ENCODE data around the gene CD79B. TPM values are rescaled to one million over a fixed set of nuclear protein-coding genes. Genes with fewer than 3 reads are reported as not detected.

Gene CD79B
- total and polyA plus RNA-seq, 7 donors = 0.66 to 112 (median 1.4) TPM; not detected in 1

DNA sequence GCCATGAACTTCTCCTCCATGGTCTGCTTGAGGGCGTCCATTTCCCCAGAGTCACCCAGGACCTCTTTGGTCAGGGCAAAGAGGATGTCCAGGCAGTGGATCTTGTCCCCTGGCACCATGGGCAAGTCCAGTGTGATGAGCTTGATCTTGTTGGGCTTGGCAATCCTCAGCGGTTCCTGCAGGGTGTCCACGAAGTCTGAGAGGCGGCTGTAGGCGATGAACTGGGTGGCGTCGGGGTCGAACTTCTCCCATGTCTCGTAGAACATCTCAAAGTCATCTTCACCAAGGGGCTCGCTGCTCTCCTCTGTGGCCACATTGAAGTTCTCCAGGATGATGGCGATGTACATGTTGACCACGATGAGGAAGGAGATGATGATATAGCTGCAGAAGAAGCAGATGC is 9.0 kb upstream of the CD79B start:
- intact Hi-C loops (cut with DNase I) = no loop called here
- Histone ChIP-seq H3K36me3 (no peaks in the 10 kb centered on the region), H3K4me3 (no peak overlapping the region), H3K4me1 (no peaks in the 10 kb centered on the region), H3K9me3 (no peaks in the 10 kb centered on the region), H3K27ac (no peak overlapping the region), H3K27me3 (no peaks in the 10 kb centered on the region)
- DNase-seq = no peak
- 94 to 96% methylated on average over 12 of the region's 12 CpGs for WGBS, 2 donors
- TF ChIP-seq, protein P1, sequence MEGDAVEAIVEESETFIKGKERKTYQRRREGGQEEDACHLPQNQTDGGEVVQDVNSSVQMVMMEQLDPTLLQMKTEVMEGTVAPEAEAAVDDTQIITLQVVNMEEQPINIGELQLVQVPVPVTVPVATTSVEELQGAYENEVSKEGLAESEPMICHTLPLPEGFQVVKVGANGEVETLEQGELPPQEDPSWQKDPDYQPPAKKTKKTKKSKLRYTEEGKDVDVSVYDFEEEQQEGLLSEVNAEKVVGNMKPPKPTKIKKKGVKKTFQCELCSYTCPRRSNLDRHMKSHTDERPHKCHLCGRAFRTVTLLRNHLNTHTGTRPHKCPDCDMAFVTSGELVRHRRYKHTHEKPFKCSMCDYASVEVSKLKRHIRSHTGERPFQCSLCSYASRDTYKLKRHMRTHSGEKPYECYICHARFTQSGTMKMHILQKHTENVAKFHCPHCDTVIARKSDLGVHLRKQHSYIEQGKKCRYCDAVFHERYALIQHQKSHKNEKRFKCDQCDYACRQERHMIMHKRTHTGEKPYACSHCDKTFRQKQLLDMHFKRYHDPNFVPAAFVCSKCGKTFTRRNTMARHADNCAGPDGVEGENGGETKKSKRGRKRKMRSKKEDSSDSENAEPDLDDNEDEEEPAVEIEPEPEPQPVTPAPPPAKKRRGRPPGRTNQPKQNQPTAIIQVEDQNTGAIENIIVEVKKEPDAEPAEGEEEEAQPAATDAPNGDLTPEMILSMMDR (IDR thresholded peaks at IDR 0.05) = no peak
- TF ChIP-seq EP300 (IDR thresholded peaks at IDR 0.05) = no peak
- TF ChIP-seq POLR2A (IDR thresholded peaks at IDR 0.05) = no peak
- TF ChIP-seq POLR2AphosphoS5 (IDR thresholded peaks at IDR 0.05) = no peak

DNA sequence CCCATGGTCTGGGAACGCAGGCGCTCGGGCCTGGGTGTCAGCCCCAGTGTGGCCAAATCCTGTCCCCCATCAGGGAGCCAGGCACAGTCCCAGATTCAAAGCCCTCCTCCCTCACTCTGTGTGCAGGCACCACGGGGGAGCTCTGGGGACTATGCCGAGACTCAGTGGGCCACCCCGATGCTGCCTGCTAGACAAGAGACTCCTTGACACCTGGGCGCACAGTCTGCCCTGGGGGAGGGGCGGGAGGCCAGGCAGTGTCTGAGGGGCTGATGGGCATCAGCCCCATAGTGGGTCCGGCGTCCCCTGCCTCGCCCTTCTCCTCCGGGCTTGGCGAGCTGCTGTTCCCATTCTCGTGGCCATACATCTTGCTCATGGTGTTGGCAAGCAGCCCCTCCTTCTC is 8.5 kb upstream of the CD79B start:
- TF ChIP-seq POLR2AphosphoS5 (IDR thresholded peaks at IDR 0.05) (no peak), POLR2A (IDR thresholded peaks at IDR 0.05) (no peak), EP300 (IDR thresholded peaks at IDR 0.05) (no peak)
- TF ChIP-seq, protein P1 (IDR thresholded peaks at IDR 0.05) = no peak
- Histone ChIP-seq H3K4me3 (no peak overlapping the region), H3K9me3 (no peaks in the 10 kb centered on the region), H3K4me1 (no peaks in the 10 kb centered on the region), H3K27ac (no peak overlapping the region), H3K36me3 (no peaks in the 10 kb centered on the region), H3K27me3 (no peaks in the 10 kb centered on the region)
- DNase-seq = no peak
- intact Hi-C loops (cut with DNase I) = no loop called here
- 96 to 97% methylated on average over 14 of the region's 14 CpGs for WGBS, 2 donors

DNA sequence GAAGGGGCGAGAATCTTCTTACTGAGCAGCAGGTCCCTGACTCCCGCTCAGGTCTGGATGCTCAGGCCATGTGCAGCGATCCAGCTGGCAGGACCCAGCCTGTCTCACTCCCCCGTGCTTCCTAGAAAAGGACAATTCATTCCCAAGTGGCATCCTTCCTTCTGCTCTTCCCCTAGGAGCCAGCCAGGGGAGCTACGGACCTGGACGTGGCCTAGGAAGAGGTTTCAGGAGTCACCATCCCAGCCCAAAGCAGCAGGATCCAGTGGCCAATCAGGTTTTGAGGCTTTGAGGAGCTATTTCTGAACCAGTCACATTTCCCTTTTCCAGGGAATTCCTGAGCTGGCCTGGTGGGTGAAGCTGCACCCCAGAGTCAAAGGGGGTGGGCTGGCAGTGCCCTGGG is 7.8 kb upstream of the CD79B start:
- H3K27me3 ChIP-seq = no peaks in the 10 kb centered on the region
- H3K36me3 ChIP-seq = no peaks in the 10 kb centered on the region
- H3K4me1 ChIP-seq = no peaks in the 10 kb centered on the region
- 86 to 87% methylated on average over 6 of the region's 6 CpGs for WGBS, 2 donors
- no peaks in the 10 kb centered on the region for H3K9me3 ChIP-seq
- H3K27ac ChIP-seq = no peak overlapping the region
- TF ChIP-seq EP300 (IDR thresholded peaks at IDR 0.05) = no peak
- no peak overlapping the region for H3K4me3 ChIP-seq
- DNase-seq = no peak
- intact Hi-C loops (cut with DNase I) = no loop called here

DNA sequence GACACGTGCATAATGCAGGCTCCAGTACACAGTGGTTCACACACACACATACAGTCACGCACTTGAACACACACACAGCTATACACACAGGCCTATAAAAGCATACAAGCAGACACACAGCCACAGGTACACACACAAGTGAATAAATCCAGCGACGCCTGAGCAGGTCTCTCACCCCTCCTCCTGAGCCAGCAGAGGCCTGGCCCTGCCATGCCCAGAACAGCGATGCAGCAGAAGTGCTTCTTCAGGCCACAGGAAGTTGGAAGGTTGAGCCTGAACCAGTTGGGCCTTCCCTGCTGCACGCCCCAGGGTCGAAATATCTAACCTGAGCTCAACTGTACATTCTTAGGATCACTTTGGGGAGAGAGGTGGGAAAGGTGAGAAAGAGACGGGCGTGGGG is 7.3 kb upstream of the CD79B start:
- intact Hi-C loops (cut with DNase I) = no loop called here
- Histone ChIP-seq H3K27ac (no peak overlapping the region), H3K4me1 (no peaks in the 10 kb centered on the region), H3K36me3 (no peaks in the 10 kb centered on the region), H3K9me3 (no peaks in the 10 kb centered on the region), H3K4me3 (no peak overlapping the region), H3K27me3 (no peaks in the 10 kb centered on the region)
- TF ChIP-seq, protein P1 (IDR thresholded peaks at IDR 0.05) = no peak
- no peak for TF ChIP-seq POLR2A (IDR thresholded peaks at IDR 0.05)
- no peak for TF ChIP-seq POLR2AphosphoS5 (IDR thresholded peaks at IDR 0.05)
- no peak for TF ChIP-seq EP300 (IDR thresholded peaks at IDR 0.05)
- 92% methylated on average over 9 of the region's 9 CpGs for WGBS, 2 donors
- no peak for DNase-seq

DNA sequence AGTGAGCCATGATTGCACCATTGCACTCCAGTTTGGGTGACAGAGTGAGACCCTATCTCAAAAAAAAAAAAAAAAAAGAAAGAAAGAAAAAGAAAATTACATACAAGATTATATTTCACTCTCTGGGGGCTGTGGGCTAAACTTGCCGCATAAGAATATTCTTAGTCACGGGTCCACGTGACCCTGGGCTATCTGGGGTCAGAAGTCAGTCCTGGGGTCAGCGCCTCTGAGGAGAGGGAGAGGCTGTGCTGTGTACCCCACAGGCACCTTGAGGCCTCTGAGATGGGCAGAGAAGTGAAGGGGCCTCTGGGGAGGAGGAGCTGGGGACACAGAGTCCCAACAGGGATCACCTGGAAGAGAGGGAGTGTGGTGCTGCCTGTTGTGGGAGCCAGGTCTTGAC is 5.8 kb upstream of the CD79B start:
- Histone ChIP-seq H3K4me1 (no peaks in the 10 kb centered on the region), H3K27ac (no peak overlapping the region), H3K36me3 (no peaks in the 10 kb centered on the region), H3K4me3 (no peak overlapping the region), H3K9me3 (no peaks in the 10 kb centered on the region), H3K27me3 (no peaks in the 10 kb centered on the region)
- 96 to 97% methylated on average over 4 of the region's 4 CpGs for WGBS, 2 donors
- intact Hi-C loops (cut with DNase I) = no loop called here
- TF ChIP-seq POLR2AphosphoS5 (IDR thresholded peaks at IDR 0.05) (no peak), POLR2A (IDR thresholded peaks at IDR 0.05) (no peak), EP300 (IDR thresholded peaks at IDR 0.05) (no peak)
- TF ChIP-seq, protein P1 (IDR thresholded peaks at IDR 0.05) = no peak
- DNase-seq = no peak

Data from sigmoid colon (tissue), 7 donors.